TTC549 (cell line): Measurements from ENCODE around the gene PYGO1.
"Not testable (repeated sequence)": the region's sequence is repeated elsewhere in the genome, so short reads cannot be mapped to it uniquely, and the experiment has no call there.

Experiments
- FAIRE-seq: peaks from 2 replicates; lab custom pipeline; 2012; peaks lifted over from hg19 to GRCh38; lab: Jason Lieb, UNC

Gene PYGO1

DNA sequence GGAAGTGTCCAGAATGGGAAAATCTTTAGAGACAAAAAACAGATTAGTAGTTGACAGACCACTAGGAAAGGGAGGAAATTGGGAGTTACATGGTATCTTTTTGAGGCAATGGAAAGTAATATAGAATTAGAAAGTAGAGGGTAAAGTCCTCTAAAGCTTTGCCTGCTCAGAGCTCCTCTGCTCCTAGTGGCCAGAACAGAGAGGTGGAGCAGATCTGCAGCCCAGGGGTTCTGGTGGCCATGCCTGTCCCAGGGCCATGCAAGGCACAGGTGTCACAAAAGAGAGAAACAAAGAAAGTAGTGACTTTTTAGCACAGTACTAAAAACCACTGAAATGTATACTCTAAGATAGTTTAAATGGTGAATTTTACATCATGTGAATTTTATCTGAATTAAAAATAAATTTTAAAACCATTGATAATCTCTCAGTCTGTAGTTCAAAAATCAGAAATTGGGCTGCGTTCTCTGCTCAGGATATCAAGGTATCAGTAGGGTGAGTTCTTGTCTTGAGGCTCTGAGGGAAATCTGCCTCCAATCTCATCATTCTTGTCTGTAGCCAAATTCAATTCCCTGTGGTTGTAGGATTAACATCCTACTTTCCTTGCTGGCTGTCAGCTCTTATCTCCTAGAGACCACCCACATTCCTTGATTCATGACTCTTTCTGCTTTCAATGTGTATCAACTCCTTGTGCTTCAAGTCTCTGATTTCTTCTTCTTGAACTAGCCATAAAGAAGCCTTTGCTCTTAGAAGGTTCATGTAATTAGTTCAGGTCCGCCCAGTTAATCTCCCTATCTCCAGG is 23.6 kb downstream of the PYGO1 start:
- FAIRE-seq = no peak

DNA sequence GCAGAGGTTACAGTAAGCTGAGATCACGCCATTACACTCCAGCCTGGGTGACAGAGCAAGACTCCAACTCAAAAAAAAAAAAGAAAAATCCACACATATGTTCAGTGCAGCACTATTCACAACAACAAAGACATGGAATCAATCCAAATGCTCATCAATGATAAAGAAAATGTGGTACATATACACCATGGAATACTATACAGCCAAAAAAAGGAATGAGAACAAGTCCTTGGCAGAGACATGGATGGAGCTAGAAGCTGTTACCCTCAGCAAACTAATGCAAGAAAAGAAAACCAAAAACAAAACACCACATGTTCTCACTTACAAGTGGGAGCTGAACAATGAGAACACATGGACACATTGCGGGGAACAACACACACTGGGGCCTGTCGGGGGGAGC is 25.5 kb downstream of the PYGO1 start:
- no peak for FAIRE-seq

DNA sequence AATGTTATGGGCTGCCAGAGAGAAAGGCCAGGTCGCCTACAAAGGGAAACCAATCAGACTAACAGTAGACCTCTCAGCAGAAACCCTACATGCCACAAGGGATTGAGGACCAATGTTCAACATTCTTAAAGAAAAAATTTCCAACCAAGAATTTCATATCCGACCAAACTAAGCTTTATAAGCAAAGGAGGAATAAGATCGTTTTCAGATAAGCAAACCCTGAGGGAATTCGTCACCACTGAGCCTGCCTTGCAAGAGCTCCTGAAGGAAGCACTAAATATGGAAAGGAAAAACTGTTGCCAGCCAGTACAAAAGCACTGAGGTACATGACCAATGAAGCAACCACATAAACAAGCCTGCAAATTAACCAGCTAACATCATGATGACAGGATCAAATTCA is 33.1 kb downstream of the PYGO1 start:
- FAIRE-seq = no peak

DNA sequence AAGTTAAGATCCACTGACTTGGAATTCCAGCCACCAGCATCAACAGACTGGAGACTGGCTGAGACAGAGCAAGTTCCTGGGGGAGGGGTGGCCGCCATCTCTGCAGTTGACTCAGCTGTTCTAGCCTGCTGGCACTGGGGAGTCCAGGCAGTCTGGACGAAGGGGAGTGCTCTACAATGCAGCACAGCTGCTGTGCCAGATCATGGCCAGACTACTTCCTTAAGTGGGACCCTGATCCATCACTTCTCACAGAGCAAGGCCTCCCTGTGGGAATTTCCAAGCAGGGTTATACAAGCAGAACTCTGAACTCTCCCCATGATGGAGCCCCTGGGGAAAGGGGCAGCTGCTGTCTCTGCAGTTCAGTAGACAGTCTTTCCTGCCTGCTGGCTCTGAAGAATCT is 35.2 kb downstream of the PYGO1 start:
- no peak for FAIRE-seq

DNA sequence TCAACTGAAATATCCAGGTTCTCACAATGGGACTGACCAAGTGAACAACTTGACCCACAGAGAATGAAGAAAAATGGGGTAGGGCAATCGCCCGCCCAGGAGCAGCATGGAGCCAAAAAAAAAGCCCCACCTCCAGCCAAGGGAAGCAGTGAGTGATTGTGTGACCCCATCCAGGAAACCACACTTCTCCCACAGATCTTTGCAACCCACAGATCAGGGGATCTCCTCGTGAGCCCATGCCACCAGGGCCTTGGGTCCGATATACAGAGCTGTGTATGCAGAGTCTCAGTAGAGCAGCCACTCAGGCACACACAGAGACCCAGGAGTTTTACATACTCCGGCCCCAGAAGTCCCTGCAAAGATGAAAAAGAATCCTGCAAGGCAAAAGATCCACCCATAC is 35.7 kb downstream of the PYGO1 start:
- no peak for FAIRE-seq

DNA sequence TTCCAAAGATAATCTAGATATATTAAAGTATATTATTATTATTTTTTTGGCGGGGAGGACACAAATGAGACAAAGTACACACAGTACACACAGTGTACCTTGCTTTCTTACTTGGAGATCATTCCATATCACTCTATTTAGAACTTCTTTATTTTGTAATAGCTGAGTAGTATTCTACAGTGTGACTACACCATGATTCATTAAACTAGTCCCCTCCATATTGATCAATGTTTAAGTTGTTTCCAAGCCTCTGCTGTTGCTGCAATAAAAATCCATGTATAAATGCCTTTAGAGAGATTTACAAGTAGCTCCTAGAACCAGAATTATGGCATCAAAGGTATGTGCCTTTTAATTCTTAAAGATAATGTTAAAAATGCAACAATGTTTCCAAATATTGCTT is 38.8 kb downstream of the PYGO1 start:
- FAIRE-seq = no peak

DNA sequence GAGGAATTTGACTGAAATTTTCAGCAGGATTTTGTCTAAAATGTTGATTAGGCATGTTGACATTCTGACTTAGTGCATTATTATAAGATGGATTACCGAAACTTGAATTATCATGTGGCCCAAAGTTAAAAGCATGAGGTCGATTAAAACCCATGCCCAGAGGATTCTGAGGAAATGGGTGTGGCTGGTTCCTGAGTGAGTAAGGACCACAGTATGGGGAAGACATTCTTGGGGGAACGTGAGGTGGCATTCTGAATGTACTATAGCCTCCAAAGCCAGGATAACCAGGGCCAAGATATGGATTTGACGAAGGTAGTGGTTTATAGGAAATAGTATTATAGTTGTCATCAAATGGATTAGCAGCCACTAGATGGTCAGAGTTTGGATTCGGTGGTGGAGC is 41.4 kb downstream of the PYGO1 start:
- no peak for FAIRE-seq

DNA sequence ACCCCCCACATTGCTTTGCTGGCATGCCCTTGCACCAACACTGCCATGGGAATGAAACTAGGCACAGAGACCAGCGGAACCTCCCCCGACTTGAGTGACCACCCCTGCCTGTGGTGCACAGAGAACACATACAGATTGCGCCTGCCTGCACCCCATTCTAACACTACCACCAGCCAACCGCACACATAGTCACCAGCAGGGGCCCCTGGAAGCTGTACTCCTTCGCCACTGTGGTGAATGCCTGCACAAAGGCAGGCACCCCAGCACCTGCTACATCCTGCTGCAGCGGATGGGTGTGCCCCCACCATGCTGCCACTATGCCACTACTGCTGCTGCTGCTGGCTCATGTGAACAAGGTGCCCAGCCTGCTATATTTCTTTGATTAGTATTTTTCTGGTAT is 52.7 kb downstream of the PYGO1 start:
- no peak for FAIRE-seq

DNA sequence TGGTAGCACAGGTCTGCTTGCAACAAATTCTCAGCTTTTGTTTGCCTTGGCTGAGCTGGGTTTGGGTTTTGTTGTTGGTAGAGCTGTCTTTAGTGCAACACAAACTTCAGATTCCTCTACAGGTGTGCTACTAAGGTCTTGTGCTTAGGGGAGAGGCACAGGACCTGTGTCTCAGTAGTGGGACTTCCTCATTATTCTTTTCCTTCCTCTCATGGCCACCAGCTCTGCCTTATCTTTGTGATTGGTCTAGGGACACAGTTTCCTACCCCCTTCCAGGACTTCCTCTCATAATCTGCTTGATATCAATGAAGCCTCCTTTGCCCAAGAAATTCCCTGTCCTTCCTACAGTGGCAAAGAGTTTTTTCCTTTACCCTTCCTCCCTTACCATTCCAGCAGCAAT is 55.2 kb downstream of the PYGO1 start:
- FAIRE-seq = no peak

DNA sequence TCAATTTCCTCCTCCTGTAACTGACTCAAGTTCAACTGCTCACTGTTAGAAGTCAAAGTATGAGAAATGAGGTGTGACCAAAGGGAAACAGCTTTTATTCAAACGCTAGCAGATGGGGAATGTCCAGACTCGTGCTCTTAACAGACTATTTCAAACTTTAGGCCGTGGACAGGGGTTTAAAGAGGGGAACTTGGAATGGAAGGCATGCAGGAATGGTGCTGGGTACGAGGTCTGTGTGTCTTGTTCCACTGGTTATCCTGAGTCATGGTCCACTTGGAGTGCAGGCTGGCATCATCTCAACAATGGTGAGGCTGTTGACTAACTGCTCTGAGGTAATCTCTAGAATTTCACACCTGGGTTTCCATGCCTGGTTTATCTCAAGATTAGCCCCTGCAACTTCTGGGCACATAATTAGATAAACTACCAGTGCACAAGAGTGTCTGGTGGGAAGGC is 57.3 kb downstream of the PYGO1 start:
- FAIRE-seq = no peak

DNA sequence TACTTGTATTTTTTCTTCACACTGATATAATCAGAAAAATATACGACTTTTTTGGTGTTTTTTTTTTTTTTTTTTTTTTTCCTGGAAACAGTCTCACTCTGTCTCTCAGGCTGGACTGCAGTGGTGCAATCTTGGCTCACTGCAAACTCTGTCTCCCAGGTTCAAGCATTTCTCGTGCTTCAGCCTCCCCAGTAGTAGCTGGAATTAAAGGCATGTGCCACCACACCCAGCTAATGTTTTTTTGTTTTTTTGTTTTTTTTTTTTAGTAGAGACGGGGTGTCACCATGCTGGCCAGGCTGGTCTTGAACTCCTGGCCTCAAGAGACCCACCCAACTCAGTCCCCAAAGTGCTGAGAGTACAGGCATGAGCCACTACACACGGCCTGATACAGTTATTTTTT is 59.3 kb downstream of the PYGO1 start:
- no peak for FAIRE-seq

DNA sequence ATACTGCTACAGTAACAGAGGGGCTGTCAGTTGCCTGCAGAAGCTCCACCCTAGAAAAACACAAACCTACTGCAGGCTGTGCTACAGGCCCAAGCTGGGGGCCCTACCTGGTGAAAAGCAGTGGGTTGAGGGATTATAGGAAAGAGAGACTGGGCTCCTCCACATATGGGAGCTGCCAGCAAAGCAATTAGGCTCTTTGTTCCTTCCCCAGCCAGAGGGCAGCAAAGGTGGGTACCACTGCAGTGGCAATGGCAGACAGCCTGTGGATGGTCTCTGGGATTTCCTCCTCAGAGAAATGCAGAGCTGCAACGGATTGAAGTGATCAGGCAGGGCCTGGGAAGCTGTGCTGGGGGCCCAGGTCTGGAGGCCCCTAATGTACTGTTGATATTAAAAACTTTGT is 61.0 kb downstream of the PYGO1 start:
- FAIRE-seq = no peak

DNA sequence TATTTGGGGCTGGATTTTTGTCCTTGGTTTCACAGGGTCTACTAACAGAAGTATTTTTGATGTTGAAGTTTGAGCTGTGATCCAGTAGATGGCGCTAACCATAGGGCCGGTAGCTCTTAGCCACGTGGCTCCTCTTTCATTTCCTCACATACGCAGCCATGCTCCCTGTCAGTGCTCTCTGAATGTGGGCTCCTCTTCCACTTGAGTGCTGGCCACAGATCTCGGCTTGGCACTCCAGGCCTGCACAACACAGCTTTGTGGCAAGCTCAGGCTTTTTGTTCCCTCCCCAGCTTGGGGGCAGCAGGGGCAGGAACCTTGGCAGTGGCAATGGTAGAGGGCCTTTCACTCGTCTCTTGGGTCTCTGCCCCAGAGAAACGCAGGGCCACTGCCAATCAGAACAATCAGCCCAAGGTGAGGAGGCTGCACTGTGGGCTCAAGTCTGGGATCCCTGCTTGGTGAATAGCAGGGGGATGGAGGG is 61.5 kb downstream of the PYGO1 start:
- no peak for FAIRE-seq

DNA sequence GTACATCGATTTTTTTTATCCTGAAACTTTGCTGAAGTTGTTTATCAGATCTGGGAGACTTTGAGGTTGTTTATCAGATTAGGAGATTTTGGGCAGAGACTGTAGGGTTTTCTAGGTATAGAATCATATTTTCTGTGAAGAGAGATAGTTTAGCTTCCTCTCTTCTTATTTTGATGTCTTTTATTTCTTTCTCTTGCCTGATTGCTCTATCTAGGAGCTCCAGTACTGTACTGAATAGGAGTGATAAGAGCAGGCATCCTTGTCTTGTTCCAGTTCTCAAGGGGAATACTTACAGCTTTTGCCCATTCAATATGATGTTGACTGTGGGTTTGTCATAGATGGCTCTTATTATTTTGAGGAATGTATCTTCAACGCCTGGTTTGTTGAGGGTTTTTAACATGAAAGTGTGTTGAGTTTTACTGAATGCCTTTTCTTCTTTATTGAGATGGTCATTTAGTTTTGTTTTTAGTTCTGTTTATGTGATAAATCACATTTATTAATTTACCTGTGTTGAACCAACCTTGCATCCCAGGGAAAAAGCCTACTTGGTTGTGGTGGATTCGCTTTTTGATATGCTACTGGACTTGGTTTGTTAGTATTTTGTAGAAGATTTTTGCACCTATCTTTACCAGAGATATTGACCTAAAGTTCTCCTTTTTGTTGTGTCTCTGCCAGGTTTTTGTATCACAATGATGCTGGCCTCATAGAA is 65.2 kb downstream of the PYGO1 start:
- no peak for FAIRE-seq

DNA sequence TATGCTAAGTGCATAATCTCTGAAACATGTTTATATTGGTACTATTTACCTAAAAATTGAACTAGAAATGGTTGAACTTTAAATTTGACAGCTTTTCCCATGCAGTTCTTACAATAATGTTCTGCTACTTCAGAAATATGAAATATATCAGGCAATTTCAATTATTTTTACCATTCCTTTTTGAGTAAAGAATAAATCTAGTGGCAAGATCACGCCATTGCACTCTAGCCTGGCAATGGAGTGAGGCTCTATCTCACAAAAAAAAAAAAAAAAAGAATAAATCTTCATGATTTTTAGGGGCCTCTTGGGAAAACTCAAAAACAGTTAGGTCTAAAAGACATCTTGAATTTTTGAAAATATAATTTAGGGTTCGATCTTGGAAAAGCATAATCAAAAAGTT is 69.5 kb downstream of the PYGO1 start:
- no peak for FAIRE-seq

DNA sequence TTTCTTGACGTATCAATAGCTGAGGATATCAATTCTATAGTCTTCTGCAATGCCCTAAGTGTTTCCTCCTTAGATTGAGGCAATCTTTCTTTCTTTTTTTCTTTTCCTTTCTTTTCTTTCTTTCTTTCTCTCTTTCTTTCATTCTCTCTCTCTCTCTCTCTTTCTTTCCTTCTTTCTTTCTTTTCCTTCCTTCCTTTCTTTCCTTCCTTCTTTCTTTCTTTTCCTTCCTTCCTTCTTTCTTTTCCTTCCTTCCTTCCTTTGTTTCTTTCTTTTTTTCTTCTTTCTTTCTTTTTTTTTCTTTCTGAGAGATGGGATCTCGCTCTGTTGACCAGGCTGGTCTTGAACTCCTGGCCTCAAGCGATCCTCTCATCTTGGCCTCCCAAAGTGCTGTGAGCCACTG is 70.1 kb downstream of the PYGO1 start:
- no peak for FAIRE-seq

DNA sequence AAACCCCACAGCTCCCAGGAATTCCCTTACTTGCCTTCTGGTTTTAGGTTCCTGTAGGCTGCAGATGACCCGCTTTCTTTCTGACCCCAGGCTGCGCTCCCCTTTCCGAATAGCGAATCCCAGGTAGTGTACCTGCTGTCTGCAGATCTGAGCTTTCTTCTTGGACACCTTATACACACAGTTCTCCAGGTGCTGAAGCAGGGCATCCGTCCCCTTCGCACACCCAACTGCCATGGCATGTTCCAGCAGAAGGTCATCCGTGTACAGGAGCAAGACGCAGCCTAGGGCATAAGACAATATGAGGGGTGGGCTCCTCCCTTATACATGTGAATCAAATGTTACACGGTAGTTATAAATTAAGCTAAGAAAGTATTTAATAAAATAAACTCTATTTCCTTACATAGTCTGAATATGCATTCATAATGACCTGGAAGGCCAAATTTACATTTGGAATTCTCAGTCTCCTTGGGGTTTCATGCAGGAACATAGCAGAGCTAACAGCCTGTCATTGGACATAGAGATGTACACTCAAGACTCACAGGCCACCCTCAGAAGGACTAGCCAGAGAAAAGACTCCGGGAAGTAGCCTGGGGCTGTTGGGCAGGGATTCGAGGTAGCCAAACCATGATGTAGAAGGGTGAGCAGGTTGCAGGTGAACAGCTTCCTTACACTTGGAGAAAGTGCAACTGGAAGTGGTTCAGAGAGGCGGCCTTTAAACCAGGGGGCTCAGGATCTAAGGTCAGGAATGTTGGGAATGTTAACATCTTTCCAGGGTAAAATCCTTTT is 72.0 kb downstream of the PYGO1 start:
- FAIRE-seq = no peak

DNA sequence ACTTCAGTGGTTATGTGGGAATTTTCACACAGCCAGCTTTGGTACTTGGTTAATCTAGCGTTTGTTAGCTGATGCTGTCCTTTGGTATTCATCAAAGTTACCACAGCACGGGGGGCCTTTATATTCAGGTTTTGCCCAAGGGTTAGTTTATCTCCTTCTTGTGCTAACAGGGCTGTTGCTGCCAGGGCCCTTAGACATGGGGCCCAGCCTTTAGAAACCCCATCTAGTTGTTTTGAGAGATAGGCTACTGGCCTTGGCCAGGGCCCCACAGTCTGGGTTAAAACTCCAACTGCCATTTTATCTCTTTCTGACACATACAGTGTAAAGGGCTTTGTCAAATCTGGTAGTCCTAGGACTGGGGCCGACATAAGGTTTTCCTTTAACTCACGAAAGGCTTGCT is 72.7 kb downstream of the PYGO1 start:
- FAIRE-seq = no peak

DNA sequence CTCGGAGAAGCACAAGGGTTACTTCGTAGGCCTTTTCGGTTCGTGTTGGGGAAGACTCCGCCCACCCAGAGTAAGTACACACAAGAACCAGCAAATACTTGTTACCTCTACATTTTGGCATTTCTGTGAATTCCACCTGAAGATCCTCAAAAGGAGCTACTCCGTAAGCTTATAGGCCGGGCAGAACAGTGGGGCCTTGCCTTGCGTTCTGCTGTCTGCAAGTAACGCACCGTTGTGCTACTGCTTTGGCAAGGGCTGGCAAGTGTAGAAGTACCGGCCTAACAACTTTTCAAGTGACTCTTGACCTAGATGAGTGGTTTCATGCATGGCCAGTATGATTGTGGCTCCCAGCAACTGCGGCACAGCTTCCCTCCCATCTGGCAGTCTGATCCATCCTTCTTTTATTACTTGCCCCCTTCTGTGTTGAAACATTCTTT is 73.7 kb downstream of the PYGO1 start:
- FAIRE-seq = no peak

DNA sequence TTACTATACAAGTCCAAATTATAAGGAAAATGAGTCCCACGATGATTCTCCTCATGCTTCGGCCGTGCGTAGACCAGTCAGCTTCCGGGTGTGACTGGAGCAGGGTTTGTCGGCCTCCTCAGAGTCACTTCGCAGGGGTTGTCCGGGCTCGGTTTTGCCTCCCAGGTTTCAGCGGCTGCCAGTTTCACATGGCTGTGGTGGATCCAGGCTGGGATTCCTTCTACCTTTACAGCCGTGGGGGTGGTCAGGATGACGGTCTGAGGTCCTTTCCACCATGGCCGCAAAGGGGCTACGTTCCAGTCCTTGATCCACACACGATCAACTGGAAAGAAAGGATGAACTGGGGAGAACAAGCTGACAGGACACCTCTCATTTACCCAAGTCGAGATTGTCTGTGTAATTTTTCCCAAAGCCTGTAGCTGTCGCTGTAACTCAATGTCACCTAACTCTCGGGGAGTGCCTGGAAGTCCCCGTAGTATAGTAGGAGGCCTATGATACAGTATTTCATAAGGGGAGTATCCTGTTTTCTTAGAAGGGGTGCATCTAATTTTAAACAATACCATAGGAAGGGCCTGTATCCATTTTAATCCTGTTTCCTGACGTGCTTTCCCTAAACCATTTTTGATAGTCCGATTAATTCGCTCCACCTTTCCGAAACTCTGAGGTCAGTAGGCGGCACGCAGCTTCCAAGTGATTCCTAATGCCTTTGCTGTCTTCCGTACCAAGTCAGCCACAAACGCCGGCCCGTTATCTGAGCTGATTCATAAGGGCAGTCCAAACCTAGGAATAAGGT is 74.3 kb downstream of the PYGO1 start:
- FAIRE-seq = not testable (repeated sequence)

DNA sequence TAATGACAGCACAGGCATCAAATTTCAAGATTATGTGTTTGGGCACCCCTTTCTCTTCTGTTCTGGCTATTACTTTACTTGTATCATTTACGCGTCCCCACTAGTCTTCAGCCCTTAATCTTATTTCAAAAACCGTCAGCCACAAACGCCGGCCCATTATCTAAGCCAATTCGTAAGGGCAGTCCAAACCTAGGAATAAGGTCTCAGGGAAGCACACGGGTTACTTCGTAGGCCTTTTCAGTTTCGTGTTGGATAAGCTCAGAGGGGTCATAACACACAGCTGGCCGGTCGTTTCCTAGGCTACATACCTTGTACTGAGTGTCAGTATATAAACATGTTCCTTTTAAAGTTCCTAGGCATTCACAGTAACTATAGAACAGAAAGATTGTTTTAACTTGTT is 75.0 kb downstream of the PYGO1 start:
- no peak for FAIRE-seq

DNA sequence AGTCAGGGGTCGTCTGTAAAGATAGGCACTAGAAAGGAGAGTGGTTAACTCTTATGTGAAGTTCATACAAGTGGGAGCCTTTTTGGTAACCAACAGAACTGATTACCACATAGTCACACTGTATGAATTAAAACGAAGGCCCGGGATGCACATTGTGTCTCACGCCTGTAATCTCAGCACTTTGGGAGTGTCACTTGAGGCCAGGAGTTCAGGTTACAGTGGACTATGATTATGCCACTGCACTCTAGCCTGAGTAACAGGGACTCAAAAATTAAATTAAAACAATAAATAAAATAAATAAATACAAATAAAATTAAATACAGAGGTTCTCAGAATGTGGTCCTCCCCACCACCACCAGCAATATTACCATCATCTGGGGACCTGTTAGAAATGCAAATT is 80.6 kb downstream of the PYGO1 start:
- FAIRE-seq = no peak
